Head of caudate nucleus (tissue), 42 donors: ENCODE data around the gene HSPA1A.
"Not testable (repeated sequence)": the region's sequence is repeated elsewhere in the genome, so short reads cannot be mapped to it uniquely, and the experiment has no call there.

Experiments used
- DNase-seq, 42 donors: peaks; one replicate each; pipeline versions ENCODE4 v3.0.0 to v3.0.0-alpha.2; 2020 to 2021; ENCODE audit warnings: mixed read lengths in 7 of 42
- intact Hi-C: fragments of 100-400 bp; cut with DNase I; formaldehyde crosslinking; loops from one replicate; pipeline ENCODE4 v1.15.0; 2022

Gene HSPA1A

DNA sequence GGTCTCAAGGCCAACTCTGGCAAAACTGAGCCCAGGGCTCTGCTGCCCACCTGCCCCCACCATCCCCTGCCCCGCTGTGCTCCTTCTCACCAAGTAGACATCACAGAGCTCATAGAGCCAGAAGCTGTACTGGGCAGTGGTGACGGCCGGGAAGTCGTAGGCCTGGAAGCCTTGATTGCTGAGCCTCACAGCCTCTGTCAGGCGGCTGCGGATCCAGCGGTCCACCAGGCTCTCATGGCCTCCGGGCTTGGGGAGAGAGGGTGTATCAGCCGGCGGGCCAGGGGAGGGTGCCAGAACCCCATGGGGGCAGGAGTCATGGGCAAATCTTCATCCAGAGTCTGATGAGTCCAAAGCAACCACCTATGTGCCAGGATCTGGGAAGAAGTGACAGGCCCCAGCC, 35.4 kb upstream of the HSPA1A start:
- intact Hi-C loops: no loop called here

DNA sequence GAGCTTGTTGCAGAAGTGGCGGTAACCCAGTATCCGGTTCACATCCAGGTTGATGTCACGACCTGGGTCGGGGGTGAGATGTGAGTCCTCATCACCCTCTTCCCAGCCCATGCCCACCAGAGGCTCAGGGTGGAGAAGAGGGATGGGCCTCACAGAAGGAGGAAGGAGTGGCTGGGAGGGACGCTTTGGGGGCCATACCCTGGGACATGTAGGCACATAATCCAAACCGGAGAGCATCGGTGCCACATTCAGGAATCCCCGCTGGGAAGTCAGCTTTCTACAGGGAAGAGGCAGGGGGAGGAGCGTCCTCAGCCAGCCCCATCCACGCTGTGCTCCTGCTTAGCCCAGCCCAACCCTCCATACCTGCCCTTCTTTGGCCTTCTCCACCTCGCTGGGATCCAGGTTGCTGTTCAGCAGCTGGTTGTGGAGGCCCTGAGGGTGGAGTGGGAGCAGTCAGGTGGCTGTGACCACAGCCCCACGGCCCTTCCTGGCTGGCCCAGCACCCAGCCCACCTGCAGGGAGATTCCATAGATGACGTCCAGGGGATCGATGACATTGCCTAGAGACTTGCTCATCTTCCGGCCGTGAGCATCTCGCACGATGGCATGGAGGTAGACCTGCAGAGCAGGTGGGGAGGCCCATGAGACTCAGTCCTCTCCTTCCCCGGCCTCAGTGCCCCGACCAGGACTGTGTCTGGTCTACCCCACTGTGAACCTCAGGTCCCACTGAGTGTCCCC, 34.7 kb upstream of the HSPA1A start:
- no peak for DNase-seq

More for the DNA sequence above, 35.4 kb upstream of the HSPA1A start:
- no peak for DNase-seq

DNA sequence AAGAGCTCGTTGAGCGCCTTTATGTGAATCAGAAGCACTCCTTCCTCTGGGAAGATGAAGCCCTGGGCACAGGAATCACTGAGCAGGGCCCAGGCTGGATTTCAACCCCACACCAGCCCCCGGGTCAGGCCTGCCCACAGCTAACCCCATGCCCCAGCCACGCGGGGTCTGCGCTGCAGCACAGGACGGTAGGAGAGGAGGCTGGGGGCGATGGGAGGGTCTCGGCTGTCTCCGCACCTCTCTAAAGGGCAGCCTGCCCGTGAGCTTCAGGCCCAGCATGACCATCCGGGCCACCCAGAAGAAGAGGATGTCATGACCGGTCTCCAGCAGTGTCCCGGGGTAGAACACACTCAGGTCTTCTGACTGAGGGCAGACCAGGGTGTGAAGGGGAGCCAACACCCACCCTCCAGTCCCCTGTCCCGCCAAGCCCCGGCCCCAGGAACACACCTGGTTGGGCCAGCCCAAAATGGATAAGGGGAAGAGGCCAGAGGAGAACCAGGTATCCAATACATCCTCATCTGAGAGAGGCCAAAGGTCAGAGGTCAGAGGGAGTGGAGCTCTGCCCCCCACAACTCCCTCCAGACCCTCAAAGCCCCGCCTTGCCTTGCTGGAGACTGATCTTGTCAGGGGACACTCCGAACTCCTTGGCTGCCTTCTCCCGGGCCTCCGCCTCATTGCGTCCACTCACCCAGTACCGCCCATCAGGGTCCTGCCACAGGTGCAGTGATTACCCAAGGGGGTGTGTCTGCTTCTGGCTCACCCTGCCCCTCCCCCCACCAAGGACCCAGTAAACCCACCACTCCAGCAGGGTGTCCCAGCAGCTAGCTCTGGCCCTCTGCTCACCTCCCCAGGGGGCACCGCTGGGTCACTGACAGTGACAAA, 33.9 kb upstream of the HSPA1A start:
- intact Hi-C loops: no loop called here

More for the DNA sequence above, 34.7 kb upstream of the HSPA1A start:
- intact Hi-C loops: no loop called here

DNA sequence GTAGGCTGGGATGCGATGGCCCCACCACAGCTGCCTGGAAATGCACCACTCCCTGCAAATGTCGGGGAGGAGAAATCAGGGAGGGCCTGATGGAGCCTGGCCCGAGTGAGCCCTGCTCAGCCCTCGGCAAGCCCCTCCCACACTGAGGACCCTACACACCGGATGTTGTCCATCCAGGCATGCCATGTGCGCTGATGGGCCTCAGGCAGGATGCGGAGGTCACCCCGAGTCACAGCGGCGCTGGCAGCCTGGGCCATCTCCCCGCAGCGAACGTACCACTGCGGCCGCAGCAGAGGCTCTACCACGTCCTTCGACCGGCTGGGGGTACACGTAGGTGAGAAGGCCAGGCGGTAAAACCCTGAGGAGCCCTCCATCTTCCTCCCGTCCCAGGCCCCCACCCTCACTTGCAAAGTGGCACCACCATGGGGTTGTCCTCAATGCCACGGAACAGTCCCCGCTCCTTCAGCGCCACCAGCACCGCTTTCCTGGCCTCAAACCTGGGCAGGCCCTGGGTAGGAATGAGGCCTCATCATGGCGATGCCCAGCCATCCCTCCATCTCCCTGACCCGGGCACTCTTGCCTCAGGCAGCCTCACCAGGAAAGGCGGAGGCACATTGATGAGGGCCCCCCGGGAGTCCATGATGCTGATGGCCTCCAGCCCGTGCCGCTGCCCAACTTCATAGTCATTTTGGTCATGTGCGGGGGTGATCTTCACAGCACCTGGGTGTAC, 33.1 kb upstream of the HSPA1A start:
- DNase-seq: no peak
- intact Hi-C loops: no loop called here

More for the DNA sequence above, 33.9 kb upstream of the HSPA1A start:
- DNase-seq: no peak

DNA sequence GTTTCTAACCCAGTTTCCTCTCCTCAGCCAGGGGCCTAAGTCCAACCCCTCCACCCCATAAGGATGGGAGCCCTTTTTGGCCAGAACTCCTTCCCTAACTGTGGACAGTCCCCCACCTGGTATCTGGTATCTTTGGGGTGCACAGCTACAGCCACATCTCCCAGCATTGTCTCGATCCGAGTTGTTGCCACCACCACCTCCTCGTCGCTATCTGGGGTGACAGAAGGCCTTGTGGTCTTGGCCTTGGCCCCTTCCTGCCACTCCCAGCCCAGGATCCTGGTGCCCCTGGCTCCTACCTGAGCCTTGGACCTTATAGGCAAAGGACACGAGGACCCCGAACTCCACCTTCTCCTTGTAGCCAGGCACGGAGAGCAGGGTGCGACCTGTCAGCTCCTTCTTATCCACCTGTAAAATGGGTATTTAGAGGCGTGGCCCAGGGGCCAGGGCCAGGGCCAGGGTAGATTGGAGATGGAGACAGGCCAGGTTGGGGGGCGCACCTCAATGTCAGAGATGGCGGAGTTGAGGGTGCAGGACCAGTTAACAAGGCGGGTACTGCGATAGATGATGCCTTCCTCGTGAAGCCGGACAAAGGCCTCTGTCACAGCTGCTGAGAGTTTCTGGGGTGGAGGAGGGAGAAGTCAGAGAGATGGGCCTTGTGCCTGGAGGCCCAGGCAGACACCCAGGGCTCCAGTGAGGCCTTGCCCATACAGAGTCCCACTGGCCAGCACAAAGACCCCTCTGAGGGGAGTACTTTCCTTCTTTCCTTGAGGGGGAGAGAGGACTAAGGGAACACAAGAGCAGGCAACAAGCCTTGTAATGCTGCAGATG, 31.0 kb upstream of the HSPA1A start:
- intact Hi-C loops: no loop called here
- peak in 1 of 42 donors; percentile 32 for DNase-seq

DNA sequence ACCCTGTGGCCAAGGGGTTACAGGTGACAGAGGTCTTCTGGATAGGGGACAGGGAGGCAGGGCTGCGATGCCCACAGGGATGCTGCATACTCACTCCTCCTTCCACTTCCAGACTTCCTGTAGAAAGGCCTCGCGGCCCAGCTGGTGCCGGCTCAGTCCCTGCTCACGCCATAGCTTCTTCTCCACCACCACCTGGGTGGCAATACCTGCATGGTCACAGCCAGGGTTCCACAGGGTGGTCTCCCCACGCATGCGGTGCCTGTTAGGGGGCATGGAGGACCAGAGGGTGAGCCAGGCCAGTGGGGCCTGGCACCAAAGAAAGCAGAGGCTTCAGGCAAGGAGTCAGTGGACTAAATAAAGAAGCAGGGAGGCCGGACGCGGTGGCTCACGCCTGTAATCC, 29.9 kb upstream of the HSPA1A start:
- no peak for DNase-seq
- intact Hi-C loops: no loop called here

DNA sequence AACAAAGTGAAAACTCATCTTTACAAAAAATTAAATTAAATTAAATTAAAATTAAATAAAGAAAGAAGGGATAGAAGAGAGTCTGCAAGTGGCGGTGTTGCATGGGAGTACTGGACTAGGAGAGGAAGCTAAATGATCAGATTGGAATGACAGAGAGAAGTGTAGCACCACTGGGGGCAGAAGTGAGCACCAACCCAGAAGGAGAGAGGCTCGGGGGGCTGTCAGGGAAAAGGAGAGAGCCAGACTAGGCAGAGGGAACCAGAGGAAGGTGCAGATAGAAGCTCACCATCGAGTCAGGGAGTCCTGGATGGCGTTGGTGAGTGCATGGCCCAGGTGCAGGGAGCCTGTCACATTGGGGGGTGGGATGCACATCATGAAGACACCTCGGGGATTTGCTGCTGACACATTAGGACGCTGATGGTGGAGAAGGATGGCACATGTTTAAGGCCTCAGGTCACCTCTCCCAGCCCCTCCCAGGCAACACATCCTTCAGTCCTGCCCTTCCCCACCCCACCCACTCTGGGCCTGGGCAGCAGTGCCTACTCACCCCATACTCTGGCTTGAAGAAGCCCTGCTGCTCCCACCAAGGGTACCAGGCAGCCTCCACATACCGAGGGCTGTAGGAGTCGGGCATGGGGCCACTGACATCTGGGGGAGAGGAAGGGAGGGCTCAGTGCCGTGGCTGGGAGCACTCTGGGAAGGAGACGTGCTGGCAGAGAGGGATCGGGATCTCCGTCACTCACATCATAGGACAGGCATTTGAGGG, 23.8 kb upstream of the HSPA1A start:
- peak in 26 of 42 donors; percentile 25 to 73 (median 56) for DNase-seq
- intact Hi-C loops: no loop called here

DNA sequence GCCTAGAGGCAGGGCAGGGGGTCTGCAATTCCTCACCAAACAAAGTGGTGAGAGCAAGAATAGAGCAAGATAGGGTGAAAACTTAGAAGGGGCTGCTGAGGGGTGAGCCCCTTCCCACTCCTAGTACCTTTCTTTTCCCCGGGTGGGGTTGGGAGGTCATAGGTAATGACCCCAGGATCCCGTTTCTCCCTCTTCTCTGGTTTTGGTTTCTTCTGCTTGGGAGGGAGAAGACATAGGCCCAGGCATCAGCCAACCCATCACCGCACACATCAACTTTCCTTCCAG, 23.3 kb upstream of the HSPA1A start:
- no peak for DNase-seq
- intact Hi-C loops: no loop called here

DNA sequence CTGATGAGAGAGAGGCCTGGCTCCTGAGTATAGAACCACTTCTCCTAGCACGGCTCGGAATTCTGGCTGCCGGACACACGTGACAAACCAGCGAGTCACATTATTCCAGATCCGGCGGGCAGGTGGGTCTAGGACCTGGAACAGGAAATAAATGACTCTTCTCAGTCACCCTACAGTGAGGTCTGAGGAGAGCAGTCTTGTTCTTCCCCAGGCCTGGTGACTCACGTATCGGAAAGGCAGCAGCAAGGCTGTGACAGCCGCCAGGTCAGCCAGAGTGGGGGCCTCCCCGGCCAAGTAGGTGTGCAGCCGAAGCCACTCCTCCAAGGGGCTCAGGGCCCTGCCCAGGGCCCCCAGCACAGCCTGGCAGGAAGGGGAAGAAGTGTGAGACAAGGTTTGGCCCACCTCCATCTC, 22.6 kb upstream of the HSPA1A start:
- intact Hi-C loops: no loop called here
- no peak for DNase-seq

DNA sequence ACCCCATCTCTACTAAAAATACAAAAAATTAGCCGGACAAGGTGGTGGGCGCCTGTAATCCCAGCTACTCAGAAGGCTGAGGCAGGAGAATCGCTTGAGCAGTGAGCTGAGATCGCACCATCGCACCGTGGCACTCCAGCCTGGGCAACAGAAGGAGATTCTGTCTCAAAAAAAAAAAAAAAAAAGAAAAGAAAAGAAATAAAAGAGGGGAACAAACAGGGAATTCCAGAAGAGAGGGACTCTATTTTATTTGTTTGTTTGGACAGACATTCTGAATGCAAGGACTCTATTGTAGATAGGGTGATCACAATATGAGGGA, 21.5 kb upstream of the HSPA1A start:
- intact Hi-C loops, DNase-seq: not testable (repeated sequence)

DNA sequence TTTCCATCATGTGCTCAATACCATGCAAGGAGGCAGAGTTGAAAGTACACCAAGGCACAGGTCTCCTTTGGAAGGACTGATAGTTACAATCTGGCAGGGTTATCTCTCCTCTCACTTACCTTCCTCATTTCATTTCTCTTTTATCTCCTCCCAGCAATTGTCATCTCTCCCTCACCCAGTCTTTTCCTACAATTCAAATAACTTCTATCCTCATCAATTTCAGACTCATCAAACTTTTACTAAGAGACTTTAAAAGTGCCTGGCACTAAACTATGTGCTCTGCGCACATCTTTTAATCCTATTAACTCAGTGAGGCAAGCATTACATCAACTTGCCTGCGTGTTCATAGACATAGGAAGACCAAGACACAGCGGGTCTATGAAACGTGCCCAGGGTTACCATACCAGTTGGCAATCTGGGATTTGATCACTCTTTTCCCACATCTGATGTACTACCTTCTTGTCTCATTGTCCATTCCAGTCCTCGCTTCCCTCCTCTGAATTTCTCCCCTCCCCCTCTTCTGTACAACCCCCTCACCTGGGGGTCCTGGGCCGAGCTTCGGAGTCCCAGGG, 21.0 kb upstream of the HSPA1A start:
- peak in 1 of 42 donors; percentile 10 for DNase-seq
- intact Hi-C loops: no loop called here

DNA sequence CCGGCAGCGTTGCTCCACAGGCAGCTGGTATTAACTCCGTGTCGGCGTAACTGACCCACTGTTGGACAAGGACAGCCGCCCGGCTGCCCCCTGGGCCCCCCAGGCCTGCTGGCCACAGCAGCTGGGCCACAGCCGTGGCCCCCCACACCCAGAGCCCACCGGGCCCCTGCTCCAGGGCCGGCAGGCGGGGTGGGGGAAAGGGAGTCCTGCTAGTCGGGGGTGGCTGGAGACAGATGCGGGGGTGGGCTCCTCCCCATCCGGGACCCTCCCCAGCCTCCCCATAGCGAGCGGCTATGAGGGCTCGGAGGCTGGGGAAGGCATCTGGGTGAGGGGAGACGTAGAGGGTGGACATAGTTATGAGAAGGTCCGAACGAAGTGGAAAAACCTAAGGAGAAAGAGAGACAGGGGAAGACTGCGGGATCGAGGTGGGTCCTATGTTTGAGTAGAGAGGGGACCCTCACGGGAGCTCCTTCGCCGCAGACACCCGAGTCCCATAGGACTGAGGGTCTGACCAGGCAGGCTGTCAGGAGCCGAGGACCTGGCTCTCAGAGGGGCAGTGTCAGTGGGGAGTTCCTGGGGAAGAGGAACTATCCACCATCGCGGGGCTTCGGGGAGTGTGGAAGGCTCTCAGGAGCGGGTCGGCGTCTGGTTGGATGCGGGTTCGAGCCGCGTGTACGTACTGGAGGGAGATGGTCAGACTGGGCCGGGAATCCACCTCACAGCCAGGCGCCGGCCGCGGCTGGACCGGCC, 20.3 kb upstream of the HSPA1A start:
- DNase-seq: peak in 1 of 42 donors; percentile 26
- intact Hi-C loops: loop anchor here (5.0 kb wide), 1 partner anchor 58 kb away; the partner anchor contains the start of gene CLIC1

DNA sequence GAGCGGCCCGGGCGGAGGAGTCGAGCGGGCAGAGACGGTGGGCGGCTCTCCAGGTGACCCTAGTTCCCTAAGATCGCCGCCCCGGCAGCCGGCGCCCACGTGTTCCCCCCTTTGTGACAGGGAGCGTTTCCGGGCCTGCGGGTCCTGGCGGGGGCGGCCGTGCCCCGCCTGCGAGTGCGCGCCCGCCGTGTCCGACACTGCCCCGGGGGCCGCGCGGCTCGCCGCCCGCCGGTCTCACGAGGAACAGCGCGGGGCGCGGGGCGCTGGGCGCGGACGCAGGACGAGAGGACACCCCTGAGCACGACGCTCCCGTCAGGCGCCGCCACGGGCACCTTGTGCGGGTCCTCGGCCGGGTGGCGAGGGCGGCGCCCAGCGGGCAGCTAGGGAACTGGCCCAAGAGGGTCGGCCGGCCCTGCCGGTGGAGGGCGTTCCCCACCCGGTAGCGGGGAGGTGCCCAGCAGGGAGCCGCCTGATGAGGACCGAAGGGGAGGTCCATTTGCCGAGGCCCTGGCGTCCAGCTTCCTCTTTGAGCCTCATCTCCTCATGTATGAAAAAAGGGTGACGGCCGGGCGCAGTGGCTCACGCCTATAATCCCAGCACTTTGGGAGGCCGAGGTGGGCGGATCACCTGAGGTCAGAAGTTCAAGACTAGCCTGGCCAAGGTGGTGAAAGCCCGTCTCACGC, 19.6 kb upstream of the HSPA1A start, which contains the start of gene VARS1:
VARS1 (minus strand) TSS at position 137 of the 683 bp plus-strand sequence. CDS start 535 bp downstream, outside the sequence.
- intact Hi-C loops: loop anchor here (5.0 kb wide), 1 partner anchor 58 kb away; the partner anchor contains the start of gene CLIC1
- DNase-seq: peak; percentile 66 to 96 (median 89)

DNA sequence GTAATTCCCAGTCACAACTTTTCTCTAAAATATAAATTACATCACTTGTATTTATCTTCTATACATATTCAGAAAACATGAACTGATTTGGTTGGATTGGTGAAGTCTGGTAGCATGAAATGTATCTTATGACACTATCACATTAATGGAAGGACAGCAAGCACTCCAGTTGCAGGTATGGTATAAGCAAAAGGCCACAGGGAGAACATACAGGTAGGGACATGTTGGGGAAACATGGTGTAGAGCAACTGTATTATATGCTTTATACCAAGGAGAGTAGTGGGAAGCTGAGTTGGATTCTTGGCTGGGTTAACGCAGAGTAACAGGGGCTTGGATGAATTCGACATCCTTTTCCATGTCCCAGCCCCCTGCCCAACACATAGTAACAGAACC, 18.4 kb upstream of the HSPA1A start:
- intact Hi-C loops: loop anchor here (5.0 kb wide), 1 partner anchor 60 kb away; the partner anchor contains the start of gene CLIC1
- no peak for DNase-seq

DNA sequence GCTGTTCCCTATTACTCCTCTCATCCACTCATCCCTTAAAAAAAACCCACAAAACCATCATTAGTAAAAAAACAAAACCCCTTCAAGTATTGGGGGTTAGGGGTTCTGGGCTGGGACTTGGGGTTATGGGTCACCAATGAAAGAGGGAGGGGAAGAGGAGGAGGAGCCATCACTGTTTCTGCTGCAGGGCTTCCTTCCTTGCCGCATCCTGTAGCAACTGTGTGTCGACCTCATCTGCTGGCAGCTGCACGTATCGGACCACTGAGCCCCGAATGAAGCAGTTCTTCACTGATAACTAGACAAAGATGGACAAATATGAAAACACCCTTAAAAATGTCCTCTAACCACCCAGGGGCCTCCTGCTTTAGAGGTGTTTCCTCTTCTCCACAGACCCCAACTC, 17.8 kb upstream of the HSPA1A start:
- DNase-seq: no peak
- intact Hi-C loops: loop anchor here (5.0 kb wide), 1 partner anchor 60 kb away; the partner anchor contains the start of gene CLIC1

DNA sequence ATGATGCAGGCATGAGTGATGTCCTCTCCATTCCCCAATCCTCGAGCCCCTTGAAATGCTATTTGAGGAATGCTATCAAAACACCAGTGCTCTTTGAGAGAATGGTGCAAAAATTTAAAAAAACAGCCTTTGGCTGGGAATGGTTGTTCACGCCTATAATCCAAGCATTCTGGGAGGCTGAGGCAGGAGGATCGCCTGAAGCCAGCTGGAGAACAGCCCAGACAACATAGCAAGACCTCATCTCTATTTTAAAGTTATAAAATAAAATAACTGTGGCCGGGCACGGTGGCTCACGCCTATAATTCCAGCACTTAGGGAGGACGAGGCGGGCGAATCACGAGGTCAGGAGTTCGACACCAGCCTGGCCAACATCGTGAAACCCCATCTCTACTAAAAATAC, 15.6 kb upstream of the HSPA1A start:
- DNase-seq: no peak
- intact Hi-C loops: loop anchor here (5.0 kb wide), 1 partner anchor 62 kb away; the partner anchor contains the start of gene CLIC1
